Mammary epithelial cell (primary cell): ENCODE results near the gene LRMDA.

Experiments used
- EZH2 ChIP-seq: IDR thresholded peaks from 2 replicates; pipeline ENCODE4 v1.6.1; 2012; ENCODE audit warnings: low read length, inconsistent platforms, borderline replicate concordance
- TF ChIP-seq, protein P1 (sequence below), 2 donors: IDR thresholded peaks in 1 of 2; conservative IDR thresholded peaks in 1 of 2; 2 replicates each; pipeline ENCODE4 v1.5.1; 2011 to 2012; ENCODE audit warnings: inconsistent platforms in 2 of 2, low read length in 2 of 2, mild to moderate bottlenecking in 2 of 2, control low read depth in 1 of 2, low read depth in 1 of 2; ENCODE audit not compliant: insufficient read depth in 1 of 2; ENCODE audit errors: extremely low read depth in 1 of 2

- TF ChIP-seq, protein P1, sequence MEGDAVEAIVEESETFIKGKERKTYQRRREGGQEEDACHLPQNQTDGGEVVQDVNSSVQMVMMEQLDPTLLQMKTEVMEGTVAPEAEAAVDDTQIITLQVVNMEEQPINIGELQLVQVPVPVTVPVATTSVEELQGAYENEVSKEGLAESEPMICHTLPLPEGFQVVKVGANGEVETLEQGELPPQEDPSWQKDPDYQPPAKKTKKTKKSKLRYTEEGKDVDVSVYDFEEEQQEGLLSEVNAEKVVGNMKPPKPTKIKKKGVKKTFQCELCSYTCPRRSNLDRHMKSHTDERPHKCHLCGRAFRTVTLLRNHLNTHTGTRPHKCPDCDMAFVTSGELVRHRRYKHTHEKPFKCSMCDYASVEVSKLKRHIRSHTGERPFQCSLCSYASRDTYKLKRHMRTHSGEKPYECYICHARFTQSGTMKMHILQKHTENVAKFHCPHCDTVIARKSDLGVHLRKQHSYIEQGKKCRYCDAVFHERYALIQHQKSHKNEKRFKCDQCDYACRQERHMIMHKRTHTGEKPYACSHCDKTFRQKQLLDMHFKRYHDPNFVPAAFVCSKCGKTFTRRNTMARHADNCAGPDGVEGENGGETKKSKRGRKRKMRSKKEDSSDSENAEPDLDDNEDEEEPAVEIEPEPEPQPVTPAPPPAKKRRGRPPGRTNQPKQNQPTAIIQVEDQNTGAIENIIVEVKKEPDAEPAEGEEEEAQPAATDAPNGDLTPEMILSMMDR (conservative IDR thresholded peaks at IDR 0.05 in 1 of 2, IDR thresholded peaks at IDR 0.05 in 1 of 2; ENCODE audit: extremely low read depth in 1 of 2, insufficient read depth in 1 of 2, low read depth in 1 of 2, low read length in 2 of 2), result no peak
- TF ChIP-seq EZH2, result no peak
Measured at GRCh38 chr10:75857896-75858295, 426.5 kb downstream of the LRMDA start.
